Measurements from ENCODE around the gene TRIM10.
"Not testable (repeated sequence)": the region's sequence is repeated elsewhere in the genome, so short reads cannot be mapped to it uniquely, and the experiment has no call there.

The TRIM10 gene

DNA sequence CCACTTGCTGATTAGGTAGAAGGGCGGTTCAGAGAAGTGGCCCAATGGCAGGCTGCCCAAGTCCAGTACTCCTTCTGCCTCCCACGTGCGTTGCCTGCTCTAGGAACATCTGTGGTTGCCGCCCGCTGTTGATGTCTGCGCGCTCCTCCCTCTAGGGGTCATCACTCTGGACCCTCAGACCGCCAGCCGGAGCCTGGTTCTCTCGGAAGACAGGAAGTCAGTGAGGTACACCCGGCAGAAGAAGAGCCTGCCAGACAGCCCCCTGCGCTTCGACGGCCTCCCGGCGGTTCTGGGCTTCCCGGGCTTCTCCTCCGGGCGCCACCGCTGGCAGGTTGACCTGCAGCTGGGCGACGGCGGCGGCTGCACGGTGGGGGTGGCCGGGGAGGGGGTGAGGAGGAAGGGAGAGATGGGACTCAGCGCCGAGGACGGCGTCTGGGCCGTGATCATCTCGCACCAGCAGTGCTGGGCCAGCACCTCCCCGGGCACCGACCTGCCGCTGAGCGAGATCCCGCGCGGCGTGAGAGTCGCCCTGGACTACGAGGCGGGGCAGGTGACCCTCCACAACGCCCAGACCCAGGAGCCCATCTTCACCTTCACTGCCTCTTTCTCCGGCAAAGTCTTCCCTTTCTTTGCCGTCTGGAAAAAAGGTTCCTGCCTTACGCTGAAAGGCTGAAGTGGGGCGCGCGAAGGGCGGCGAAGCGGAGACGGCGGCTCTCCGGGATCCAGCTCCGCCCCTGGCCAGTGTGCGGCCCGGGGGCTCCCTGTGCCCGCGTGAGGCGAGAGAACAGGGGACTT, 10.9 kb upstream of the TRIM10 start:
- no peak for DNase-seq

DNA sequence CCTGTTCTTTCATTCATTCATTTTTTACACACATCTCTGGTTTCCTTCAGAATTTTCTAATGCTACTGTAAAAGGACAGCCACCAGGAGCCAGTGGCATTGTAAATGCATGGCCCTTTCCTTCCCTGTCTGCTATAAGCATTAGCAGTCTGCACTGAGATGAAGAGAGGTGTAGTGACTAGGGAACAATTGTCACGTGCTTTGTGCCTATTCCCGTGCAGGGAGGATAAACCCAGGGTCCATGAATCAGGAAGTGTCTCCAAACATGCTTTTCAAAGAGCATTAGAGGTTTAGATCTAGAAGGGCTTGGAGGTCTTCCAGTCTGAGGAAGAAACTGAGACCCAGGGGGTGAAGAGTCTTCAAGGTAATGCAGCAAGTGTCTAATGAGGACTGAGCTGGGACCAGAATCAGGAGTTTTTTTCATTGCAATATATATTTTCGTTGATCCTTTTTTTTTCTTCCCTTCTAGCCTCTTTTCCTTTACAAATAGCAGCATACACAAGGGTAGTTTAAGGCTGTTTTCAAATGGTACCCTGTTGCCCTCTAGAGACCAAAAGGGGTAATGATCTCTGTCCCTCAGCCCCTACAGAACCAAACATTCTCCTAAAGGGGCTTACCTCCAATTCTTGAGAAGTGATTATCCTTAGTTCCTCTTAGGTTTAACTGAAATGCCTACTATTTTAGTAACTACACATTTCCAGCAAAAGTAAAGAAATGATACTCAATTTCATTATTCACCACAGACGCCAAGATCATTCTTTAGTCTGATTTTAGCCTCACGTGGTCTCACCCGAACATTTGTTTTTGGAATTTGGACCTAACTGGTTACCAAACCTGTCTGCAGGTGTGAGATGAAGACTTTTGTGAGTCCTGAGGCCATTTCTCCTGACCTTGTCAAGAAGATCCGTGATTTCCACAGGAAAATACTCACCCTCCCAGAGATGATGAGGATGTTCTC, 8.9 kb upstream of the TRIM10 start:
- peak; percentile 15 for DNase-seq

DNA sequence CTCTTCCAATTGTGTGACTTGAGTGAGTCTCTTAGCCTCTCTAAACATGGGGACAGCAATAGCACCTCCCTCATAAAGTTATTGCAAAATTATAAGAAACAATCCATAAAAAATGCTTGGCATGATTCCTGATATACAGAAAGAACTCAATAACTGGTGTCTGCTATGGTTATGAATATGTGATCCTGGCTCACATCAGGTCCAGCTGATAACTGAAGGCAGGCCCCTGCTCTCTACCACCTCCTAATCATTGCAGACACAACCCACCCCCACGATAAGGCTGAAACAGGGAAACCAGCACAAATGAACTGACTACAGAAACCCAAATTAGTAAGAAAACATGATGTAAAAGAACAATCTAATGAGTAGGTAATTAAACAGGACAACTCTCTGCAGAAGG, 7.7 kb upstream of the TRIM10 start:
- no peak for DNase-seq

DNA sequence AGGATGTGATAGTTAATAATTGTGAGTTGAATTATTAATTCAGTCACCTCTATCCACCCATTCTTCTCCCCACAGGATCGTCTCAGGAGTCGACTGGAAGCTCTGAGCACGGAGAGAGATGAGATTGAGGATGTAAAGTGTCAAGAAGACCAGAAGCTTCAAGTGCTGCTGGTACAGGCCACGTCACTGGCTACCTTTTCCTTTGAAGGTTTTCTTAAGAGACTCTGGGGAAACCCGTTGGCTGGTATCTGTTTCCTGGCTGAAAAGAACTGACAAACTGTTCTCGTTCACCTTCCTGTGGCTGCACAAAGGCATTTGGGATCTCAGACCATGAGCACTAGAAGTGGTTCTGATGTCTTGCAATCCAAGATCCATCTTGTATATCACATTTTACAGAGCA, 6.1 kb upstream of the TRIM10 start:
- no peak for DNase-seq

DNA sequence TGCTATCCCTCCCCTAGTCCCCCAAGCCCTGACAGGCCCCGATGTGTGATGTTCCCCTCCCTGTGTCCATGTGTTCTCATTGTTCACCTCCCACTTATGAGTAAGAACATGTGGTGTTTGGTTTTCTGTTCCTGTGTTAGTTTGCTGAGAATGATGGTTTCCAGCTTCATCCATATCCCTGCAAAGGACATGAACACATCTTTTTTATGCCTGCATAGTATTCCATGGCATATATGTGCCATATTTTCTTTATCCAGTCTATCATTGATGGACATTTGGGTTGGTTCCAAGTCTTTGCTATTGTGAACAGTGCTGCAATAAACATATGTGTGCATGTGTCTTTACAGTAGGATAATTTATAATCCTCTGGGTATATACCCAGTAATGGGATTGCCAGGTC, 4.2 kb upstream of the TRIM10 start:
- DNase-seq: not testable (repeated sequence)

DNA sequence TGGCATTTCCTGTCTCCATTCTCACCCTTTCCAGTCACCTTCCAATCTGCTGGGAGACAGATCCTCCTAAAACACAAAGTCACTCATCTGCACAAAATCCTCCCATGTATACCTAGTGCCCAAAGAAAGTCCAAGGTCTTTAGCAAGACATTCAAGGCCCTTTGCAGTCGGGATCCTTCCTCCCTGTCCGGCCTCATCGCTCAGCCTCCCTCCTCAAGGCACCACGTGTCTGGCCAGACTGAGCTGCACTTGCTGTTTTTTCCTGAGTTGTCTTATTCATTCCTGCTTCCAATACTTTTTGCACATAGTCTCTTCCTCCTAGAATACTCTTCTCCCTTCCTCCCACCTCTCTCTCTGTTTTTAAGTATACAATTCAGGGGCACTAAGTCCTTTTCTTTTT, 3.7 kb upstream of the TRIM10 start:
- DNase-seq: no peak

DNA sequence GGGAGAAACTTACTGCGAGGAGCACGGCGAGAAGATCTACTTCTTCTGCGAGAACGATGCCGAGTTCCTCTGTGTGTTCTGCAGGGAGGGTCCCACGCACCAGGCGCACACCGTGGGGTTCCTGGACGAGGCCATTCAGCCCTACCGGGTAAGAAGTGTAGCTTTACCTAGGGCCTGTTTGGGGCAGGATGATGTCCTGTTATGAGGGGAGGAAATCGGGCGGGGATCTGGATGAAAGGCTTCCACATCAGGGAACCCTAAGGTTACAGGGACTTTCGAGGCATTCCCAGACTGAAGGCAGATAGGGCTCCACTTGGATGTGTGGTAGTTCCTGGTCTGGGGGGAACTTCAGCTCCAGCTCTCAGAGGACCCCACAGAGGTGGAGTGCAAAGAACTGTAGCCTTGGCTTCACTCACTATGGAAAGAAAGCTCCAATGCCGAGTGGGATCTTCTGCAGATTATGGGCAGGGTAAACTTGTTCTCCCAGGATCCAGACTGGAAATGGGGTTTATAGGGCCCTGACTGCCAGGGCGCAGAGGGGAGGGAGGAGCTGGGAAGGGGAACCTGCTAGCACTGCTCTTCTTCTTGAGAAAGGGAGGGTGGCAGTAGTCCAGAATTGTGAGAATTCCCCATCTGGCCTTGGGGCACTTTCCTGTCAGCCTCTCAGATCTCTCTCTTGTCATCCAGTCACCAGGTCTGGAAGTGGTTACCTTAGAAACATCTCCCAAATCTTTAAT, 3.1 kb upstream of the TRIM10 start:
- DNase-seq: no peak

DNA sequence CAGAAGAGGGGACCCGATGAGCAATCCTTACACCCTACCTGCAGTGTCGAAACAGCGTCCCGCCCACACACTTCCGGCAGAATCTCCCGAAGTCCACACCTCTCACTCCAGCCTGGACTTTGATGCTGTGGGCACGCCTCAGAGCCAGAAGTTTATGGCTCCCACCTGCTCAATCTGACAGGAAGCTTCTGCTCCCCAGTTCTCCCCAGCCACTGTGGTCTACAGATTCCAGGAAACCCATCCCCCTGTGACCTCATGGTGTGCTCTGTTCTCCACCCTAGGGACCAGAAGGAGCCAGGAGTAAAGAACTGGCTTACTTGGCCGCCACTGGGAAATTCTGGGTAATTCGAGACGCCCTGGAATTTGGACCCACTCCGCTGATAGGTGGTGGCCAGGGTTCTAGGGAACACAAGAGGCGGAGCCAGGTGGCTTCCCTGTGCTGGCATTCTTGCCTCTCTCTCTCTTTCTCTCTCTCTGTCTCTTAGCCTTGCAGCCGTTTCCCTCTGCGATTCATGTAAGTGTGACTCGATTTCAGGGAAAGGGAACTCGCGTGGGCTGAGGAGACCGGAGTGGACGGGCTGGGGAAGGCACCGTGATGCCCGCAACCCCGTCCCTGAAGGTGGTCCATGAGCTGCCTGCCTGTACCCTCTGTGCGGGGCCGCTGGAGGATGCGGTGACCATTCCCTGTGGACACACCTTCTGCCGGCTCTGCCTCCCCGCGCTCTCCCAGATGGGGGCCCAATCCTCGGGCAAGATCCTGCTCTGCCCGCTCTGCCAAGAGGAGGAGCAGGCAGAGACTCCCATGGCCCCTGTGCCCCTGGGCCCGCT, 2.3 kb upstream of the TRIM10 start, which contains the start of gene TRIM15:
Gene TRIM15, plus strand, starts transcription at position 457 of the 828 bp plus-strand sequence. Its CDS starts 139 bp downstream, at position 596.
- no peak for DNase-seq

DNA sequence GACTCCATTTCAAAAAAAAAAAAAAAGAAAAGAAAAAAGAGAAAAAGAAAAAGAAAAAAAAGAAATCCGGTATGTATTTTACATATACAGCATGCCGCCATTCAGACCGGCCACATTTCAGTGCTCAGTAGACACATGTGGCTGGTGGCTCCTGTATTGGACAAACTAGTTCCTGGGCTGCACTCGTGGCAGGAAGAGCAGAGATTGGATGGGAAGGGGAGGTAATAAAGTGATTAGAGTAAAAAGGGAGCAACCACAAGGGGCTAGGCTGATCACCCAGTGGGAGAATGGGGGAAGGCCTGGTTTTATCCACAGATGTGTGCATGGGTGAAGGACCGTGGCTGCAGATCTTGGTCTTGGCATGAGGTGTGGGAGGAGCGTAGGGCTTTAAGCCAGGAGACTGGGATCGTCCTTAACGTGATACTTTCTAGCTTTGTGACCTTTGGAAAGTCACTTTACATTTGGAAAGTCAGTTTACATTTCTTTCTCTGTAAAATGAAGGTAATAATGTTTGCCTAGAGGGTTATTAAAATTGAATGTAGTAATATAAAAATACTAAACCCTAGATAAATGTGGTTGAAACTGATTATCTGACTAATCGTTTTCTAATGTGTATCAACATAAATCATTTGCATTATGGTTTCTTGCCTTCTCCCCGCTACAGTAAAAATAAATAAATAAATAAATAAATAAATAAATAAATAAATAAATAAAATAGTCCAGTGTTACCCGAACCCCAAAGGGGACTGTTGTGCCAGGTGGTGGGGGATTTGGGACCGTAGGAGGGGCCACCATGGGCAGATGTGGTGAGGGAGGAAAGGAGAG, 1.5 kb upstream of the TRIM10 start:
- DNase-seq: no peak

DNA sequence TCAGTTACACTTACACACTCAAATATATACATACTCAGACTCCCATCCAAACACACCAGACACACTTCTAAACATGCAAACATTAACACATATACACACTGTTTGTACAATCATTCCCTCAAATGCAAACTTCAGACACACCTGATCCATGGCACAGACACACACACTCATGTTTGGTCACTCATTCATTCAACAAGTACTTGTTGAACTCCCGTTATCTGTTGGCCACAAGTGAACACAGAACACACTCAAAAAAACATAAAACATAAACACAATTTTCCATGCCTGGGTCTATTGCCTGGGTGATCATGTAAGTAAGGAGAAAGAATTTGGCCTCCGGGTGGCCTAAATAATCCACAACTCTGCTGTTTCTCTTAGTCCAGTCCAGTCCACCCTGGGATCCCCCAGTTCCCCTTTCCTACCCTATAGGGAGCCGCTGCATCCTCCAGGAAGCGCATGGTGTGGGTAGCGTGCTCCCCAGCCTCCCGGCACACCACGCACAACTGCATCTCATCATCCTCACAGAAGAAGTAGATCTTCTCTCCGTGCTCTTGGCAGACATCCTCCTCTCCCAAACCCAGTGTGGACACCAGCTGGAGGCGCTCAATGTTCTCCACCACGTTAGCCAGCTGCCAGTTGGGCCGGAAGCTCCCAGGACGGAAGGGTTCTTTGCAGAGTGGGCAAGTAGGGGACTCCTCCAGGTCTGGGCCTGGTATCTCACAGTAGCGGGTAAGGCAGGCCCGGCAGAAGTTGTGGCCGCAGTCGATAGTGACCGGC, 815 bp downstream of the TRIM10 start:
- DNase-seq: no peak

DNA sequence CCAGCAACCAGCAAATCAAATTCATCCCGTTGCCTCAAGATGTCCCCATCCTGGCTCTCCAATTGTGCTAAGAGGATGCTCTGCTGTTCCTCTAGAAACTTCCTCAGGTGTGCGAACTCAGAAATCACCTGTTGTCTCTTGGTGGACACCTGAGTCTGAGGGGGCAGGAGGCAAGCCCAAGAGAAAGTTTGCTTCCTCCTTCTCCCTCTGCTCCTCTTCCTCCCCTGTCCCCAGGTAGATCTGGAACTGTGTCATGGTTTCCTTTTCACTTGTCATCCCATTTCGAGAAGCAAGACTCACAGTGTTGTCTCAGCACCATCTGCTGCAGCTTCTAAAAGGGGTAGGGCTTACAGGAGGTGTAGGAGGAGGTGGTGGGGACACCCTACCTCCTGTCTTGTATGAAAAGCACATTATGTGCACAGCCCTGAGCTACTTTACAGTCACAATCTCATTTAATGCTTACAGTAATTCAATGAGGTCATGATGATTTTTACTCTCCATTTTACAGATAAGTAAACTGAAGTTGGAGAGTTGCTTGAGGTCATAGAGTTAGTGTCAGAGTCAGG, 2.5 kb downstream of the TRIM10 start:
- DNase-seq: no peak

DNA sequence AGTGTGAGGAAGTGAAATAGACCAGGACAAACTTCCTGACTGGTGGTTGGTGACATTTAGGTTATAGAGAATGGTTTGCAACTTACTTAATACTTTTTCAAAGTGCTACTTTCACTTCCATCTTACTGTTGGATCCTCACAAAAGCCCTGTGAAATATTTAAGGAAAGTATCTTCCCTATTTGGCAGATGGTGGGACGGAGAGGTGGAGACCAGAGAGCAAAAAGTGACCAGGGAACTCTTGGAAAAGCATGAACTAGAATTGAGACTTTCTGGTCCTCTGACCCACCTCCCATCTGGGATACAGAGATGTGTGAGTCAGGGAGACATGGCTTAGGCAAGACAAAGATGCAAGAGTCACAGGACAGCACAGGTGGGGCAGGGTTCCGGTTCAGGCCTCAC, 3.0 kb downstream of the TRIM10 start:
- DNase-seq: no peak

DNA sequence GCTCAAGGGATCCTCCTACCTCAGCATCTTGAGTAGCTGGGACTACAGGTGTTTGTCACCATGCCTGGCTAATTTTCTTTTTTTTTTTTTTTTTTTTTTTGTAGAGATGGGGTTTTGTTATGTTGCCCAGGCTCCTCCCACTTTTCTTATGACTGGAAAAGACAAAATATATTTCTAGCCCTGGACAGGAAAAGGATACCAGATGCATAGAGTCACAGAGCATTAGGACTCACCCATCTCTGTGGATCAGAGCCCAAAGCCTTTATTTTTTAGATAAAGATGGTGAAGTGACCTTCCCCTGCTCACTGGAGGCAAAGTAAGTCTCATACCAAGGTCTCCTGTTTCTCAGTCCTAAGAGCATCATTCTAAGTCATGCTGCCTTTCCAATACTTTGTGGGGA, 3.4 kb downstream of the TRIM10 start:
- DNase-seq: no peak

DNA sequence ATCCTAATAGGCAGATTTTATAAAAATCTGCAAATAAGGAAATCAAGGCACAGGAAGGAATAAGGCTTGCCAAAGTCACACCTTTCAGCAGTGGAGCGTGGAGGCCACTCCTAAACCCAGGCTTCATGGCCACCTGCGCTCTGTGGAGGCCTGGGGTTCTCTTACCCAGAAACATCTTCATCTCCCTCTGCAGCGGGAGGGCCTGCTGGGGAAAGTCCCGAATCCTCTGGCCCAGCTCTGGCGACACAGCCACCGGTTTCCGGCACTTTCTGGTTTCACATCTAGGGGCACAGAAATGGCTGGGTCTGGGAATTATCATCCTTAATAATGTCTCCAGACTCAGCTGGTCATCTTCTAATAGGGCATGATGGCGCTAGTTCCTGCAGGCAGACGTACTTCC, 4.2 kb downstream of the TRIM10 start:
- no peak for DNase-seq

DNA sequence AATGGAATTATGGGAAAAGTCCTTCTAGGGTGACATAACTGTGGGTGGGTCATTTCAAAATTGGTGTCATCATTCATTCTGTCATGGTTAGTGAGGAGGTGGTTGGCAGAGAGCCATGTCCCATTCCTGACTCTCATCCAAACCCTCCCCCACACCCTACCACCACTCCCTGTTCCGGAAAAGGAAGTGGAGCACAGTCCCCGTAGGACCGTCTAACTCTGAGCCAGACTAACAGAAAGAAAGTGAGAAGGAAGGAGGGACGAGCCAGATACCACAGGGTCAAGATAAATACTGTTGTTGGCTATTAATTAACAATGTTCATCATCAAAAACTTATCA, 4.8 kb downstream of the TRIM10 start:
- DNase-seq: no peak

DNA sequence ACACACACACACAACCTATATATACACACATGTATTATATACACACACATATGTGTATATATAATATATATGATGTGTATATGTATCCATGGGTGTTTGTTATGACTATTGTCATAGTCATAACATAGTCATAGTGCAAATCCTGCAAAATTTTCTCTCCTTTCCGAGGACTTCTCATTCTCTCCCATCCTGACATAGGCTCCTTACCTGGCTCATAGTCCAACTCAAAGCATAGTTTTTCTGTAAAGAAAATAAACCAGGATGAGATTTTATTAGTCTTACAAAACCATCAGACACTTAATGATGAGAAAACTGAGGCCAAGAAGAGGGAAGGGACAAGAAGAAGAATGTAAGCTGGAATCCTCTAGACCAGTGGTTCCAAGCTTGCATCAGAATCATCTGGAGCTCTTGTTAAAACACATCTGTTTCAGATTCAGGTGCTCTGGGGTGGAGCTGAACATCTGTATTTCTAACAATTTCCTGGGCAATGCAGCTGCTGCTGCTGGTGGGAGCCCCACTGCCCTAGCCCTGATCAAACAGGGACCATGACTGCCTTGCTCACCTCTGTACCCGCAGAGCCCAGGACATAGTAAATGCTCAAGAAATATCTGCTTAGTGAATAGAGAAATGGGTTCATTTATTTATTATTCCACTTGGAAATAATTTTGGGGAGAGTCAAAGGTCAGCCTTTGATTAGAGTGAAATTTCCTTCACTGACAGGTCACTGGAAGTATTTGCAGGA, 5.3 kb downstream of the TRIM10 start:
- DNase-seq: no peak

DNA sequence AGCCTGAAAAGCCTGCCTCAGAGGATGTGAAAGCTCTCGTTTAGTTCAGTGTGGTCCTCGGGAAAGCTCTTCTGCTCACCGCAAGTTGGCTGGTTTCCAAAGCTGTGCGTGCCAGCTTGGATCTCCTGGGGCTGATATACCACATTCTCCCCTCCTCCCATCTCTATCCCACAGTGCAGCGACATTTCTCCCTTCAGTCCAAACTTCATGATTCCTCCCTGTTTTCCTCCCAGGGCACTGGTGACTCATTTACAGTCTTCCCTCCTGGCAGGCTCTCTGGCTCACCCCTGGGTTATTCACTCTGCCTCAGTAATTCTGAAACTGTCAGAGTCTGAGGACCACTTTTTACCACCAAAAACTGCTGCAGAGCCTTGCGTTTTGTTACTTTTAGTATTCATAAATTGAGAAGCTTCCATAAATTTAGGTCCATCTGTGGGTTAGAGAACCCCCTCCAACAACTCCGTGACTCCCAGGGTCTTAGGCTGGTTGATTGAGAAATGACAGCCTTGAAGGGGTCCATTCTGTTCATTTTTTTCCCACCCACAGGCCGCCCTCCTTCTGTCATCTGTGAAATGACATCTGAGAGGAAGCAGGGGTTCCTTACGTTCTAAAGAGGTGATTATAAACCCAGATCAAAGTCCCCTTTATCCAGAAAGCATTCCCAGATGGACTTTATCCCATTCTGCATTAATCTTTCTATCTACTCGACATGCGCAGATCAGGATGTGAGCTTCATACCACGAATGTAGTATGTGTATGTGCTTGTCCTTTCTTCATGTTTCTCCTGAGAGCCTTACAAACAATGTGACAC, 6.1 kb downstream of the TRIM10 start:
- DNase-seq: no peak

DNA sequence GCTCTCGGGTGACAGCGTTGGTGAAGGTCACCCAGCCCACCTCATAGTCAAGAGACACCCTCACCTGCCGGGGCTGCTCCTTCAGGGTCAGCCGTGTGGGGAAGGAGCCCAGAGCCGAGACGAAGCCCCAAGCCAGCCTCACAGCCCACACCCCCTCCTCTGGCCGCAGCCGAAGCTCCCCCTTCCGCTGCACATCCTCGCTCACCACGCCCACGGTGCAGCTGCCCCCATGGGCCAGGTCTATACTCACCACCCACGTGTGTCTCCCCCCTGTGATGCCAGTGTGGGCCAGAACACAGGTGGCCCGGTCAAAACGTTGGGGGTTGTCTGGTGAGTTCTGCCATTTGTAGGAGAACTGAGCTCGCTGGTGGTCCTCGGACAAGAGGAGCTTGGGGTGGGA, 7.0 kb downstream of the TRIM10 start:
- DNase-seq: no peak

All from NCI-H2171 (cell line).